ENCODE results near the gene SLC52A1. TPM values are rescaled to one million over a fixed set of nuclear protein-coding genes. Genes with fewer than 3 reads are reported as not detected.

The SLC52A1 gene
- total RNA-seq, 2 experiments from 2014 or later = 0.40 to 0.94 TPM

DNA sequence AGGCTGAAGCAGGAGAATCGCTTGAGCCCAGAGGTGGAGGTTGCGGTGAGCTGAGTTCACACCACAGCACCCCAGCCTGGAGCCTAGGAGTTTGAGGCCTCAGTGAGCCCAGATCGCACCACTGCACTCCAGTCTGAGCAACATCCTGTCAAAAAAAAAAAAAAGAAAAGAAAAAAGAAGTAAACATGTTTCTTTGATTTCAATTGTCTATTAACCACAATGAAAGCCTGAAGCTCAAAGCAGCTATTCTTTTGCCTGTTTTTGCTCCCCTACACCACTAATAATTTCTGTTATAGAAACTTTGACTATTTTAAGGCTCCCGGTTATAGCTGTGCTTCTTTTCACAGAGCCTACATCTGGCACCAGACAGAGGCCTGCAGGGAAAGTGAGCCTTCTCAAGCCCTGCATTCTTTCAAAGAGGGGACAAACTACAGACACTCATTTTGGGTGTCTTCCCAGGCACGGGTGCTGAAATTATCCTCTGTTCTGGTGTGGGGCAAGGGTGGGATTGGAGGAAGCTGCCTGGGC is 14.2 kb upstream of the SLC52A1 start:
- peak overlapping the region; percentile 79 for H3K27ac Mint-ChIP-seq
- peaks cover 32% of the 10 kb centered on the region for H3K36me3 Mint-ChIP-seq (ENCODE audit: low read depth)
- ChIA-PET POLR2A (interaction anchor here (0.7 kb wide), 1 partner anchor 11 kb away, joined by 3 read pairs; no protein-coding TSS in a partner anchor), CTCF (interaction anchor here (0.8 to 2.8 kb wide), 5 partner anchors 13 to 30 kb away, joined by 3 to 15 read pairs (median 4); partner anchors contain the start of gene SLC52A1)
- H3K9me3 Mint-ChIP-seq (ENCODE audit: insufficient read depth) = no peaks in the 10 kb centered on the region
- ATAC-seq = peak; percentile 95
- no peak overlapping the region for H3K4me3 Mint-ChIP-seq
- DNase-seq = peak; percentile 77
- H3K27me3 Mint-ChIP-seq (ENCODE audit: low read depth) = no peaks in the 10 kb centered on the region
- H3K4me1 Mint-ChIP-seq (ENCODE audit: low read depth) = peaks cover 51% of the 10 kb centered on the region

DNA sequence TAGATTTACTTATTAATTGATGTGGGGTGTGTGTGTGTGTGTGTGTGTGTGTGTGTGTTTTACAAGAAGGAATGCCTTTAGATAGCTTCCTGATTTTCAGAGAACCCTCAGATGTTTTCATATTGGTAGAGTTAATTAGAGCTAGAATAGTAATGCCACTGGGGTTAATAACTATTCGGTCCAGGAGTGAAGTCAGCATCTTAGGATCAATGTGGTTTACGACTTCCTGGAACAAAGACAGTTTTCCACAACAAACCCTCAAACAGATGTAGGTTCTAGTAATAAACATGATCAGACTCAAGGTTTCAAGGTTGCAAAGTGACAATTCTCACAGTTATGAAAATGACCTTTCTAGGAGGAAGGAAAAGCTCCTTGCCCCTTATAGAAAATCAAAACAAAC is 12.2 kb upstream of the SLC52A1 start:
- no peaks in the 10 kb centered on the region for H3K27me3 Mint-ChIP-seq (ENCODE audit: low read depth)
- POLR2A ChIA-PET = no interaction called here

GRCh38 chr17:5045496-5045895 is 10.3 kb upstream of the SLC52A1 start:
- peaks cover 41% of the 10 kb centered on the region for H3K36me3 Mint-ChIP-seq (ENCODE audit: low read depth)
- POLR2A ChIA-PET = interaction anchor here (0.6 to 0.7 kb wide), 2 partner anchors 29 to 159 kb away, joined by 3 to 4 read pairs; no protein-coding TSS in a partner anchor
- H3K27ac Mint-ChIP-seq = peak overlapping the region; percentile 63
- no peaks in the 10 kb centered on the region for H3K9me3 Mint-ChIP-seq (ENCODE audit: insufficient read depth)
- H3K27me3 Mint-ChIP-seq (ENCODE audit: low read depth) = no peaks in the 10 kb centered on the region
- CTCF ChIA-PET = interaction anchor here (0.6 to 2.5 kb wide), 4 partner anchors 15 to 58 kb away, joined by 3 to 9 read pairs (median 3); partner anchors contain the start of gene CAMTA2
- DNase-seq (no peak), ATAC-seq (no peak)
- H3K4me1 Mint-ChIP-seq (ENCODE audit: low read depth) = peaks cover 71% of the 10 kb centered on the region
- H3K4me3 Mint-ChIP-seq = peak overlapping the region; percentile 20

More for the DNA sequence above, 12.2 kb upstream of the SLC52A1 start:
- no peak overlapping the region for H3K4me3 Mint-ChIP-seq
- DNase-seq (no peak), ATAC-seq (no peak)
- H3K9me3 Mint-ChIP-seq (ENCODE audit: insufficient read depth) = no peaks in the 10 kb centered on the region
- H3K4me1 Mint-ChIP-seq (ENCODE audit: low read depth) = peaks cover 63% of the 10 kb centered on the region
- H3K27ac Mint-ChIP-seq = peak overlapping the region; percentile 68
- CTCF ChIA-PET = interaction anchor here (0.8 to 1.2 kb wide), 3 partner anchors 14 to 17 kb away, joined by 3 read pairs; no protein-coding TSS in a partner anchor
- H3K36me3 Mint-ChIP-seq (ENCODE audit: low read depth) = peaks cover 36% of the 10 kb centered on the region

DNA sequence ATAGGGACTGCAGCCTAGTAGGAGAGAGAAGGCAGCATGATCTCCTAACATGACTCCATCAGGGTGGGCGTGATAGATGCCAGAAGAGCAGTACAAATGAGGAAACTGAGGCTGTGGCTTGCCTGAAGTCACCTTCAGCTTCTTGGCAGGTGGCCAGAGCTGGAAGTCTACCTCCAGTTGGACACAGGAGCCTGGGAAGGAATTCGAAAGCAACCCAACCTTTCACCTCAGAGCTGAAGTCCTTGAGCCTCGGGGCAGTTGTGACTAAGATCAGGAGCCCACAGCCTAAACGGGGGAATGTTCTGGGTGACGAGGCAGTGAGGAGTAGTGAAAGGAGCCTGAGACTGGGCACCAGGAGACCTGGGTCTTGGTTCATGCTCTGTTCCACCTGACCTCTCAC is 9.4 kb upstream of the SLC52A1 start:
- no peak for DNase-seq
- peaks cover 67% of the 10 kb centered on the region for H3K4me1 Mint-ChIP-seq (ENCODE audit: low read depth)
- ChIA-PET CTCF (interaction anchor here (2.5 kb wide), 1 partner anchor 18 kb away, joined by 9 read pairs; no protein-coding TSS in a partner anchor), POLR2A (no interaction called here)
- no peaks in the 10 kb centered on the region for H3K9me3 Mint-ChIP-seq (ENCODE audit: insufficient read depth)
- peaks cover 35% of the 10 kb centered on the region for H3K36me3 Mint-ChIP-seq (ENCODE audit: low read depth)
- no peak overlapping the region for H3K27ac Mint-ChIP-seq
- H3K27me3 Mint-ChIP-seq (ENCODE audit: low read depth) = no peaks in the 10 kb centered on the region
- no peak for ATAC-seq
- H3K4me3 Mint-ChIP-seq = no peak overlapping the region

- Mint-ChIP-seq H3K27me3 (ENCODE audit: low read depth) (no peaks in the 10 kb centered on the region), H3K4me3 (peak overlapping the region; percentile 93), H3K36me3 (ENCODE audit: low read depth) (peaks cover 30% of the 10 kb centered on the region), H3K9me3 (ENCODE audit: insufficient read depth) (no peaks in the 10 kb centered on the region), H3K27ac (peak overlapping the region; percentile 98), H3K4me1 (ENCODE audit: low read depth) (peaks cover 59% of the 10 kb centered on the region)
- ChIA-PET CTCF (interaction anchor here (2.5 kb wide), 1 partner anchor 19 kb away, joined by 9 read pairs; no protein-coding TSS in a partner anchor), POLR2A (no interaction called here)
- ATAC-seq (no peak), DNase-seq (no peak)
Observed at GRCh38 chr17:5043524-5043923, 8.3 kb upstream of the SLC52A1 start.

DNA sequence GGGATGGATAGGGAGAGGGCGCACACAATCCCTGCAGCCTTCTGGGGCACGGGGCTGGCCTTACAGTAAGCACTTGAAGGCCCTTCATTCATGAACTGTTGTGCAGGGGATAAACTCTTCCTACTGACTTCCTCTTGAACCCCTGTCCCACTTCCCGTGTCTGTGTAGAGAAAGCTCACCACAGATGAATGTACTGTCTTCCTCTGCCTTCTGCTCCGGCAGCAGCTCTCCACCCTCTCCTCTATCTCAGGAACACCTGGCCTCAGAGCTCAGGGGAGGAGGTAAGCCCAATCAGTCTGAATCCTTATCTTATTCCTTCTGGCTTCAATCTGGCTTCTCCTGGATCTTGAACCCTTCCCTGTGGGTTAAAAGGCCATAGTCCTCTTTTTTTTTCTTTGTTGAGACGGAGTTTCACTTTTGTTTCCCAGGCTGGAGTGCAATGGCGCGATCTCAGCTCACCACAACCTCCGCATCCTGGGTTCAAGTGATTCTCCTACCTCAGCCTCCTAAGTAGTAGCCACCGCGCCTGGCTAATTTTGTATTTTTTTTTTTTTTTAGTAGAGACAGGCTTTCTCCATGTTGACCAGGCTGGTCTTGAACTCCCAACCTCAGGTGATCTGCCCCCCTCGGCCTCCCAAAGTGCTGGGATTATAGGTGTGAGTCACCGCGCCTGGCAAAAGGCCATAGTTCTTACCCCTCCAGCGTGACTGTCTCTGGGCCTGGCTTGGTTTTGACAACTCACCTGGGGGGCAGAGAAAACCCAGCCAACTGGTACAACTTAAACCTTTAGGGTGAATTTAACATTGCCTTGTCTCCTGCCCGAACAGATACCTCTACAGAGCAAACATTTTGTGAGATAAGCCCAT is 7.2 kb upstream of the SLC52A1 start:
- H3K9me3 Mint-ChIP-seq (ENCODE audit: insufficient read depth) = no peaks in the 10 kb centered on the region
- ChIA-PET POLR2A (interaction anchor here (1.0 kb wide), 1 partner anchor 11 kb away, joined by 3 read pairs; no protein-coding TSS in a partner anchor), CTCF (interaction anchor here (0.8 to 1.6 kb wide), 3 partner anchors 9 to 19 kb away, joined by 4 to 9 read pairs (median 6); no protein-coding TSS in a partner anchor)
- peaks cover 48% of the 10 kb centered on the region for H3K4me1 Mint-ChIP-seq (ENCODE audit: low read depth)
- ATAC-seq (peak; percentile 75), DNase-seq (peak; percentile 62)
- H3K27ac Mint-ChIP-seq = peak overlapping the region; percentile 98
- H3K36me3 Mint-ChIP-seq (ENCODE audit: low read depth) = peaks cover 24% of the 10 kb centered on the region
- H3K27me3 Mint-ChIP-seq (ENCODE audit: low read depth) = no peaks in the 10 kb centered on the region
- H3K4me3 Mint-ChIP-seq = peak overlapping the region; percentile 93

- DNase-seq (no peak), ATAC-seq (no peak)
- CTCF ChIA-PET = interaction anchor here (1.0 to 3.6 kb wide), 2 partner anchors 14 to 28 kb away, joined by 3 to 21 read pairs; no protein-coding TSS in a partner anchor
- no peak overlapping the region for H3K4me3 Mint-ChIP-seq
- POLR2A ChIA-PET = interaction anchor here (0.6 to 1.2 kb wide), 2 partner anchors 11 to 39 kb away, joined by 3 read pairs; no protein-coding TSS in a partner anchor
- peaks cover 17% of the 10 kb centered on the region for H3K4me1 Mint-ChIP-seq (ENCODE audit: low read depth)
- H3K27ac Mint-ChIP-seq = no peak overlapping the region
- peaks cover 2% of the 10 kb centered on the region for H3K36me3 Mint-ChIP-seq (ENCODE audit: low read depth)
- peaks cover 3% of the 10 kb centered on the region for H3K27me3 Mint-ChIP-seq (ENCODE audit: low read depth)
- H3K9me3 Mint-ChIP-seq (ENCODE audit: insufficient read depth) = no peaks in the 10 kb centered on the region
Observed at GRCh38 chr17:5034651-5035050, 575 bp downstream of the SLC52A1 start.

GRCh38 chr17:5034063-5034462 is 1.2 kb downstream of the SLC52A1 start:
- H3K27ac Mint-ChIP-seq = no peak overlapping the region
- ChIA-PET CTCF (interaction anchor here (3.6 kb wide), 1 partner anchor 28 kb away, joined by 21 read pairs; no protein-coding TSS in a partner anchor), POLR2A (interaction anchor here (0.6 to 1.2 kb wide), 3 partner anchors 10 to 101 kb away, joined by 3 read pairs; no protein-coding TSS in a partner anchor)
- DNase-seq (no peak), ATAC-seq (no peak)
- H3K9me3 Mint-ChIP-seq (ENCODE audit: insufficient read depth) = no peaks in the 10 kb centered on the region
- no peak overlapping the region for H3K4me3 Mint-ChIP-seq
- H3K36me3 Mint-ChIP-seq (ENCODE audit: low read depth) = peaks cover 2% of the 10 kb centered on the region
- peaks cover 17% of the 10 kb centered on the region for H3K4me1 Mint-ChIP-seq (ENCODE audit: low read depth)
- peaks cover 3% of the 10 kb centered on the region for H3K27me3 Mint-ChIP-seq (ENCODE audit: low read depth)

GRCh38 chr17:5033352-5034015 is 1.7 kb downstream of the SLC52A1 start:
- no peak overlapping the region for H3K27ac Mint-ChIP-seq
- no peak overlapping the region for H3K4me3 Mint-ChIP-seq
- H3K27me3 Mint-ChIP-seq (ENCODE audit: low read depth) = peaks cover 3% of the 10 kb centered on the region
- ChIA-PET POLR2A (interaction anchor here (0.7 kb wide), 1 partner anchor 101 kb away, joined by 3 read pairs; no protein-coding TSS in a partner anchor), CTCF (no interaction called here)
- peaks cover 17% of the 10 kb centered on the region for H3K4me1 Mint-ChIP-seq (ENCODE audit: low read depth)
- peaks cover 2% of the 10 kb centered on the region for H3K36me3 Mint-ChIP-seq (ENCODE audit: low read depth)
- H3K9me3 Mint-ChIP-seq (ENCODE audit: insufficient read depth) = no peaks in the 10 kb centered on the region
- DNase-seq (no peak), ATAC-seq (no peak)

DNA sequence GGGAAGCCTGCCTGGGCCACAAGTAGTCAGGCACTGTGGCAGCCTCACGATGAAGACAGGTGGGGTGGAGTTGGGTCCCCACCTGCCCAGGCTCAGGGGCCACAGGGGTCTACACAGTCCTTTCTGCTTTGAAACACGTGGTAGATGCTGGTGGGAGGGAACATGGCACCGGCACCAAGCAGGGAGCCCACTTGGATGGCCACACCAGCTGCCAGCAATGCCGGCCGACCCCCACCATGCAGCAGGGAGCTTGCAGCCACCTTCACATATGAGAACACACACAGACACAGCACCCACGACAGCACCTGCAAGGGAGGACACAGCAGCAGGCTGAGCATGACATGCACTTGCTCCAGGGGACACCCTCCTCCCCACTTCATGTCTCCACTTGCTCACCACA is 2.4 kb downstream of the SLC52A1 start:
- no peaks in the 10 kb centered on the region for H3K9me3 Mint-ChIP-seq (ENCODE audit: insufficient read depth)
- DNase-seq (no peak), ATAC-seq (no peak)
- peaks cover 3% of the 10 kb centered on the region for H3K27me3 Mint-ChIP-seq (ENCODE audit: low read depth)
- H3K4me3 Mint-ChIP-seq = no peak overlapping the region
- CTCF ChIA-PET = interaction anchor here (1.2 to 7.5 kb wide), 3 partner anchors 17 to 65 kb away, joined by 4 to 87 read pairs (median 10); partner anchors contain the start of gene SPAG7
- POLR2A ChIA-PET = no interaction called here
- H3K4me1 Mint-ChIP-seq (ENCODE audit: low read depth) = peaks cover 17% of the 10 kb centered on the region
- peak overlapping the region; percentile 30 for H3K27ac Mint-ChIP-seq
- H3K36me3 Mint-ChIP-seq (ENCODE audit: low read depth) = peaks cover 2% of the 10 kb centered on the region

Measured in activated CD8-positive, alpha-beta T cell treated with anti-CD3 and anti-CD28 coated beads, Interleukin-2, amount 10 ng/mL, durations not matched to agents 7 days and 5 days (primary cell).